Adipocyte (in vitro differentiated cells): ENCODE measurements around the gene EFS.

ENCODE experiments used
- DNase-seq: peaks from one replicate; pipeline ENCODE4 v3.0.0-alpha.2; 2015; ENCODE audit warnings: low read depth
- H3K27me3 ChIP-seq: replicated peaks from 2 replicates; pipeline ENCODE4 v1.7.0; 2013; ENCODE audit warnings: mild to moderate bottlenecking, low read length, moderate library complexity; ENCODE audit not compliant: control insufficient read depth, insufficient read depth
- H3K36me3 ChIP-seq: 2 replicates; pipeline ENCODE4 v1.7.0; 2013; ENCODE audit warnings: low read length, mild to moderate bottlenecking, moderate library complexity; ENCODE audit not compliant: control insufficient read depth, insufficient read depth, severe bottlenecking
- H3K4me1 ChIP-seq: 2 replicates; pipeline ENCODE4 v1.7.0; 2013; ENCODE audit warnings: mild to moderate bottlenecking, low read length, moderate library complexity; ENCODE audit not compliant: control insufficient read depth, insufficient read depth
- H3K4me3 ChIP-seq: 2 replicates; pipeline ENCODE4 v1.7.0; 2013; ENCODE audit warnings: mild to moderate bottlenecking, low read length, moderate library complexity
- H3K9ac ChIP-seq: 2 replicates; pipeline ENCODE4 v1.7.0; 2013; ENCODE audit warnings: mild to moderate bottlenecking, low read length, moderate library complexity
- H3K9me3 ChIP-seq: 2 replicates; pipeline ENCODE4 v1.7.0; 2013; ENCODE audit warnings: mild to moderate bottlenecking, low read length, moderate library complexity; ENCODE audit not compliant: control insufficient read depth

Gene EFS

GRCh38 chr14:23376482-23377197 lies 11.7 kb upstream of the EFS start, which contains the start of gene CMTM5:
CMTM5 (plus strand) TSS chr14:23377046; CDS start chr14:23377252, 206 bp downstream.
- Histone ChIP-seq H3K4me1 (no peaks in the 10 kb centered on the region), H3K27me3 (peaks cover 61% of the 10 kb centered on the region), H3K36me3 (no peaks in the 10 kb centered on the region), H3K4me3 (no peak within 1 kb of the TSS), H3K9ac (no peak within 1 kb of the TSS), H3K9me3 (no peaks in the 10 kb centered on the region)
- no peak for DNase-seq

GRCh38 chr14:23375527-23376251 lies 10.7 kb upstream of the EFS start:
- no peak overlapping the region for H3K4me3 ChIP-seq
- no peaks in the 10 kb centered on the region for H3K9me3 ChIP-seq
- H3K36me3 ChIP-seq = no peaks in the 10 kb centered on the region
- no peaks in the 10 kb centered on the region for H3K4me1 ChIP-seq
- DNase-seq = no peak
- H3K27me3 ChIP-seq = peaks cover 54% of the 10 kb centered on the region
- no peak overlapping the region for H3K9ac ChIP-seq

GRCh38 chr14:23373041-23373440 lies 8.1 kb upstream of the EFS start:
- DNase-seq = no peak
- Histone ChIP-seq H3K27me3 (peaks cover 46% of the 10 kb centered on the region), H3K4me1 (no peaks in the 10 kb centered on the region), H3K9me3 (no peaks in the 10 kb centered on the region), H3K4me3 (no peak overlapping the region), H3K36me3 (no peaks in the 10 kb centered on the region), H3K9ac (no peak overlapping the region)

GRCh38 chr14:23372509-23372908 lies 7.5 kb upstream of the EFS start, which contains the start of gene IL25:
IL25 (plus strand) TSS chr14:23372809.
- DNase-seq = no peak
- Histone ChIP-seq H3K36me3 (no peaks in the 10 kb centered on the region), H3K4me1 (no peaks in the 10 kb centered on the region), H3K9me3 (no peaks in the 10 kb centered on the region), H3K4me3 (no peak within 1 kb of the TSS), H3K9ac (no peak within 1 kb of the TSS), H3K27me3 (peaks cover 51% of the 10 kb centered on the region)

GRCh38 chr14:23371865-23372264 lies 6.9 kb upstream of the EFS start:
- H3K27me3 ChIP-seq = peaks cover 49% of the 10 kb centered on the region
- H3K36me3 ChIP-seq = no peaks in the 10 kb centered on the region
- no peaks in the 10 kb centered on the region for H3K9me3 ChIP-seq
- H3K4me3 ChIP-seq = no peak overlapping the region
- DNase-seq = no peak
- H3K4me1 ChIP-seq = no peaks in the 10 kb centered on the region
- no peak overlapping the region for H3K9ac ChIP-seq

DNA sequence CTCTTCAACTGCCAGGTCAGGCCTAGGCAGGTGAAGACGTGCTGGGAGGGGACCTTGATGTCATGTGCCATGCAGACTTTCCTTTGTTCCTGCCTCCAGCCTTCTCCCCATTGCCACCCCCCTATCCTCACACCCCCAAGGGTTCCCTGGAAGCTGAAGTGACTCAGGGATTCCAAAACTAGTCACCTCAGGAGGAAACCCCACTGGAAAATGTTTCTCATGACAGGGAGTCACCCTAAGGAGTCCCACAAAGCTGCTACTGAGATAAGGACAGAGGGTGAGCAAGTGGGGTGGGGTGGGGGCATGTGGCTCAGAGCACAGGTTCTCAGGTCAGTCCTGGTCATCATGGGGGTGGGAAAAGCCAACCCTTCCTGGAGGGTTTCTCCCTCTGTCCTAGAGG lies 5.2 kb upstream of the EFS start:
- no peaks in the 10 kb centered on the region for H3K9me3 ChIP-seq
- no peak overlapping the region for H3K9ac ChIP-seq
- peaks cover 36% of the 10 kb centered on the region for H3K27me3 ChIP-seq
- H3K36me3 ChIP-seq = no peaks in the 10 kb centered on the region
- no peaks in the 10 kb centered on the region for H3K4me1 ChIP-seq
- H3K4me3 ChIP-seq = no peak overlapping the region
- no peak for DNase-seq

- Histone ChIP-seq H3K9ac (no peak overlapping the region), H3K9me3 (no peaks in the 10 kb centered on the region), H3K4me3 (no peak overlapping the region), H3K4me1 (no peaks in the 10 kb centered on the region), H3K36me3 (no peaks in the 10 kb centered on the region), H3K27me3 (peaks cover 34% of the 10 kb centered on the region)
- DNase-seq = peak; percentile 95
Measured at GRCh38 chr14:23366426-23366921, 1.5 kb upstream of the EFS start.

DNA sequence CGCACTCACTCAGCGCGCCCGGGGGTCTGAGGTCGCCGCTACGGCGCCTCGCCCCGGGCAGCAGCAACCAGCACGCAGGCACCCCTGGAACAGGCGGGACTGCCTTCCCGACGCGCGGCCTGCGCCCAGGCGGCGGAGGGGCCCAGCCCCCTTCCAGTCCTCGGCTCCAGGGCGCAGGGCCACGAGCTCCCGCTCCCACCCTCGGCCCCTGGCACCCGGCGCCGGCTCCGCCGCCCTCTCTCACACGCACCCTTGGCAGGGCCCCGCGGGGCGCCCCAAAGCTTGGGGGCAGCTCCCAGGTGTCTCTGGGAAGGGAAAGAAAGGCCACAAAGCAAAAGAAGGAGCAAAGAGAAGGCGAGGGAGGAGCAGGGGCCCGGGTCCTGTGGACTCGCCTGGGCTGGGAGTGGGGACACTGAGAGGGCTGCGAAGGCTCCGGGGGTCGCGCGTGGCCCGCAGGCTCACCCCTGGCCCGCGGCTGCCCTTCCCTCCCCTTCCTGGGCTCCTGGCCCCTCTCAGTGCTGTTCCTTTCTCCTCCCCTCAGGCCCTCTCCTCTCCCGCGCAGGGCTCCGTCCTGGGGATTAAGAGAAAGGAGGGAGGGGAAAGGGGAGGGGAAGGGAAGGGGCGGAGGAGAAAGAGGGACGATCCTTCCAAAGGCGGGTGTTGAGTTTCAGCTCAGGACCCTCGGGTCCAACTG lies 907 bp upstream of the EFS start:
- Histone ChIP-seq H3K9ac (peak overlapping the region; percentile 59), H3K9me3 (no peaks in the 10 kb centered on the region), H3K27me3 (peaks cover 34% of the 10 kb centered on the region), H3K36me3 (no peaks in the 10 kb centered on the region), H3K4me1 (no peaks in the 10 kb centered on the region), H3K4me3 (peak overlapping the region; percentile 48)
- DNase-seq = peak; percentile 90

- H3K9ac ChIP-seq = peak overlapping the region; percentile 75
- H3K9me3 ChIP-seq = no peaks in the 10 kb centered on the region
- no peaks in the 10 kb centered on the region for H3K36me3 ChIP-seq
- H3K27me3 ChIP-seq = peaks cover 24% of the 10 kb centered on the region
- H3K4me3 ChIP-seq = peak overlapping the region; percentile 56
- peak; percentile 73 for DNase-seq
- H3K4me1 ChIP-seq = no peaks in the 10 kb centered on the region
Measured at GRCh38 chr14:23364164-23365035, 572 bp downstream of the EFS start.

DNA sequence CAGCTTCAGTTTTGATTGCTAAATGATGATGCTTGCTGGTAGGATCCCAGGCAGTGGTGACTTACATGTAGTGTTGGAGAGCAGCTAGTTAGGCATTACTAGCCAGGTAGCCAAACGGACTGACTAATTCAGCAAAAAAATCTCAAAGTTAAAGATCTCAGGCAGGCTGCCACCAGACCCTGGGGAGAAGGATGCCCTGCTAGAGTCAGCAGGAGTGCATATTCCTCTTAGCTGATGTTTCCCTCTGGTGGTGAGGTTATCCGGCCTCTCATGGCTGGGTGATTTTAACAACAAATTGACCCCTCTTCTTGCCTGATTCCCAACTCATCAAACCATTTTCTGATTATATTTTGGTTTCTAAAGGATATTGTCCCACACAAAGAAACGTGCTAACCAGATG lies 2.8 kb downstream of the EFS start:
- Histone ChIP-seq H3K4me1 (no peaks in the 10 kb centered on the region), H3K4me3 (no peak overlapping the region), H3K9me3 (no peaks in the 10 kb centered on the region), H3K36me3 (no peaks in the 10 kb centered on the region), H3K27me3 (peaks cover 8% of the 10 kb centered on the region), H3K9ac (no peak overlapping the region)
- DNase-seq = peak; percentile 40
